Uterus (tissue), 2 donors: ENCODE data around the gene MAPT.

ENCODE experiments used
- POLR2A ChIP-seq, 2 donors: fragments of 450-650 bp; IDR thresholded peaks; one replicate each; pipeline ENCODE4 v1.6.1; 2016; ENCODE audit warnings: antibody characterized with exemption in 2 of 2, mild to moderate bottlenecking in 1 of 2, moderate library complexity in 1 of 2
- TF ChIP-seq, protein P1 (sequence below), 4 experiments: fragments of 200-600 bp in 2 of 4; fragments of 450-650 bp in 2 of 4; sonication (generic) in 2 of 4; IDR thresholded peaks; one replicate each; pipeline ENCODE4 v1.5.1; 2016 to 2019; ENCODE audit warnings: antibody characterized with exemption in 4 of 4, mild to moderate bottlenecking in 2 of 4, moderate library complexity in 1 of 4

DNA sequence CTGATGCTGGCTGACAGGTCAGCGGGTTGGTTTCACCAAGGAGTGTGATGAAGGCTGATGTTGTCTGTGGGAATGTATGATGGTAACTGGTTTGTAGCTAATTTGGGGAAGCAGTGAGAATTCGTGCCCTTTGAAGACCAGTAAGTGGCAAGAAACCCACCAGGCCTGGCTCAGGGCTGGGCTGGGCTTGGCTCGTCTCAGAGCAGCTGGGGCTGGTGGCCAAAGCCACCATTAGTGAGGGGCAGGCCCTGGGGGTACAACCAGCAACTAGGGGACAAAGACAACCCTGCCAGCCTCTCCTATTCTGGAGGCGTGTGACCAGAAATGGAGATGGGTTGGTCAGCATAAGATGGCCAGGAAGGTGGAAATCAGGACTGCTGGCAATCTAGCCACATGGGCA, 91.7 kb downstream of the MAPT start:
- TF ChIP-seq, protein P1, sequence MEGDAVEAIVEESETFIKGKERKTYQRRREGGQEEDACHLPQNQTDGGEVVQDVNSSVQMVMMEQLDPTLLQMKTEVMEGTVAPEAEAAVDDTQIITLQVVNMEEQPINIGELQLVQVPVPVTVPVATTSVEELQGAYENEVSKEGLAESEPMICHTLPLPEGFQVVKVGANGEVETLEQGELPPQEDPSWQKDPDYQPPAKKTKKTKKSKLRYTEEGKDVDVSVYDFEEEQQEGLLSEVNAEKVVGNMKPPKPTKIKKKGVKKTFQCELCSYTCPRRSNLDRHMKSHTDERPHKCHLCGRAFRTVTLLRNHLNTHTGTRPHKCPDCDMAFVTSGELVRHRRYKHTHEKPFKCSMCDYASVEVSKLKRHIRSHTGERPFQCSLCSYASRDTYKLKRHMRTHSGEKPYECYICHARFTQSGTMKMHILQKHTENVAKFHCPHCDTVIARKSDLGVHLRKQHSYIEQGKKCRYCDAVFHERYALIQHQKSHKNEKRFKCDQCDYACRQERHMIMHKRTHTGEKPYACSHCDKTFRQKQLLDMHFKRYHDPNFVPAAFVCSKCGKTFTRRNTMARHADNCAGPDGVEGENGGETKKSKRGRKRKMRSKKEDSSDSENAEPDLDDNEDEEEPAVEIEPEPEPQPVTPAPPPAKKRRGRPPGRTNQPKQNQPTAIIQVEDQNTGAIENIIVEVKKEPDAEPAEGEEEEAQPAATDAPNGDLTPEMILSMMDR (IDR thresholded peaks at IDR 0.05) = no peak
- TF ChIP-seq POLR2A (IDR thresholded peaks at IDR 0.05) = no peak
